Hepatocyte (in vitro differentiated cells): ENCODE measurements around the gene LONP2. TPM values are rescaled to one million over a fixed set of nuclear protein-coding genes. Genes with fewer than 3 reads are reported as not detected.

Experiments
- DNase-seq: peaks from one replicate; pipeline ENCODE4 v3.0.0-alpha.2; 2016; ENCODE audit warnings: low spot score
- H2AFZ ChIP-seq: fragments of 200-600 bp; sonication (generic); 2 replicates; pipeline ENCODE4 v1.6.0; 2016; ENCODE audit warnings: antibody characterized with exemption, mild to moderate bottlenecking
- H3K27ac ChIP-seq: fragments of 200-600 bp; sonication (generic); 2 replicates; pipeline ENCODE4 v1.5.1; 2016; ENCODE audit warnings: mild to moderate bottlenecking
- H3K27me3 ChIP-seq: fragments of 200-600 bp; sonication (generic); 2 replicates; pipeline ENCODE4 v1.6.1; 2016
- H3K36me3 ChIP-seq: fragments of 200-600 bp; sonication (generic); replicated peaks from 2 replicates; pipeline ENCODE4 v1.5.1; 2016; ENCODE audit warnings: low read depth; ENCODE audit not compliant: insufficient read depth
- H3K4me1 ChIP-seq: fragments of 200-600 bp; sonication (generic); 2 replicates; pipeline ENCODE4 v1.5.1; 2016; ENCODE audit warnings: mild to moderate bottlenecking, moderate library complexity; ENCODE audit not compliant: insufficient read depth
- H3K4me2 ChIP-seq: fragments of 200-600 bp; sonication (generic); 2 replicates; pipeline ENCODE4 v1.6.0; 2016
- H3K4me3 ChIP-seq: fragments of 200-600 bp; sonication (generic); 2 replicates; pipeline ENCODE4 v1.5.1; 2016; ENCODE audit warnings: mild to moderate bottlenecking
- H3K79me2 ChIP-seq: fragments of 200-600 bp; sonication (generic); 2 replicates; pipeline ENCODE4 v1.6.0; 2017; ENCODE audit warnings: mild to moderate bottlenecking
- H3K9me2 ChIP-seq: fragments of 200-600 bp; sonication (generic); replicated peaks from 2 replicates; pipeline ENCODE4 v1.6.0; 2017; ENCODE audit warnings: mild to moderate bottlenecking; ENCODE audit not compliant: insufficient read depth
- H3K9me3 ChIP-seq: fragments of 200-600 bp; sonication (generic); 2 replicates; pipeline ENCODE4 v1.5.1; 2016; ENCODE audit warnings: low read depth, mild to moderate bottlenecking
- H4K20me1 ChIP-seq: fragments of 200-600 bp; sonication (generic); 2 replicates; pipeline ENCODE4 v1.6.0; 2016; ENCODE audit warnings: mild to moderate bottlenecking; ENCODE audit not compliant: insufficient read depth, poor library complexity, severe bottlenecking
- CTCF ChIP-seq: fragments of 200-600 bp; sonication (generic); IDR thresholded peaks from 2 replicates; pipeline ENCODE4 v1.5.1; 2016; ENCODE audit warnings: antibody characterized with exemption, mild to moderate bottlenecking; ENCODE audit not compliant: poor library complexity
- EZH2 ChIP-seq: fragments of 200-600 bp; sonication (generic); IDR thresholded peaks from 2 replicates; pipeline ENCODE4 v1.6.1; 2016; ENCODE audit warnings: antibody characterized with exemption, mild to moderate bottlenecking, borderline replicate concordance
- EZH2phosphoT487 ChIP-seq: fragments of 200-600 bp; sonication (generic); IDR thresholded peaks from one replicate; pipeline ENCODE4 v1.6.1; 2018; ENCODE audit warnings: antibody characterized with exemption, mild to moderate bottlenecking, low read depth, moderate library complexity; ENCODE audit not compliant: unreplicated experiment, severe bottlenecking
- WGBS: methylation state at CpG from one replicate; pipeline ENCODE4 v1.1.6; 2016; ENCODE audit warnings: low lambda C conversion rate; ENCODE audit errors: missing lambda C conversion rate; 5-methylcytosine and 5-hydroxymethylcytosine counted together
- polyA plus RNA-seq: library from polyadenylated mRNA; unstranded; fragments of >200 nt; fragmentation: Nextera tagmentation; extraction: Ambion mirVana; gene quantifications from 2 replicates; pipeline ENCODE4 v1.2.1, GENCODE V29; 2016
- total RNA-seq: library from RNA; depleted of rRNA; stranded (reverse); fragments of >200 nt; gene quantifications from 2 replicates; pipeline ENCODE4 v1.2.3, GENCODE V29; 2014

LONP2 gene
- total and polyA plus RNA-seq, 2 experiments from 2014 or later, result 30.1 to 56.8 TPM

- WGBS, result 79% methylated on average over 2 of the region's 2 CpGs
- Histone ChIP-seq H3K79me2 (peaks cover 10% of the 10 kb centered on the region), H3K36me3 (no peaks in the 10 kb centered on the region), H3K9me2 (no peaks in the 10 kb centered on the region), H3K4me3 (no peak overlapping the region), H3K9me3 (no peaks in the 10 kb centered on the region), H2AFZ (no peak overlapping the region), H3K4me1 (no peaks in the 10 kb centered on the region), H4K20me1 (no peaks in the 10 kb centered on the region), H3K4me2 (no peak overlapping the region), H3K27ac (no peak overlapping the region), H3K27me3 (no peaks in the 10 kb centered on the region)
- no peak for DNase-seq
- no peak for TF ChIP-seq EZH2phosphoT487
- TF ChIP-seq CTCF, result no peak
- TF ChIP-seq EZH2, result no peak
These were observed 73.7 kb downstream of the LONP2 start for GRCh38 chr16:48317614-48318315.

- Histone ChIP-seq H3K36me3 (no peaks in the 10 kb centered on the region), H2AFZ (no peak overlapping the region), H3K79me2 (peaks cover 9% of the 10 kb centered on the region), H3K27ac (no peak overlapping the region), H3K9me2 (no peaks in the 10 kb centered on the region), H3K4me1 (no peaks in the 10 kb centered on the region), H3K4me3 (no peak overlapping the region), H3K9me3 (no peaks in the 10 kb centered on the region), H3K4me2 (no peak overlapping the region), H4K20me1 (no peaks in the 10 kb centered on the region), H3K27me3 (no peaks in the 10 kb centered on the region)
- WGBS, result 82% methylated on average over 4 of the region's 4 CpGs
- DNase-seq, result no peak
- TF ChIP-seq EZH2phosphoT487 (no peak), CTCF (no peak), EZH2 (no peak)
These were observed 74.5 kb downstream of the LONP2 start for GRCh38 chr16:48318630-48319029.

GRCh38 chr16:48321317-48322036 lies 77.4 kb downstream of the LONP2 start:
- TF ChIP-seq EZH2, result no peak
- no peak for TF ChIP-seq EZH2phosphoT487
- TF ChIP-seq CTCF, result no peak
- WGBS, result 88% methylated on average over 2 of the region's 2 CpGs
- Histone ChIP-seq H3K4me3 (no peak overlapping the region), H3K4me1 (no peaks in the 10 kb centered on the region), H3K9me3 (no peaks in the 10 kb centered on the region), H3K9me2 (no peaks in the 10 kb centered on the region), H3K79me2 (peaks cover 9% of the 10 kb centered on the region), H2AFZ (no peak overlapping the region), H3K36me3 (no peaks in the 10 kb centered on the region), H3K27ac (no peak overlapping the region), H4K20me1 (no peaks in the 10 kb centered on the region), H3K27me3 (no peaks in the 10 kb centered on the region), H3K4me2 (no peak overlapping the region)
- DNase-seq, result no peak
